ENCODE measurements around the gene MILR1. TPM values are rescaled to one million over a fixed set of nuclear protein-coding genes. Genes with fewer than 3 reads are reported as not detected.

The MILR1 gene
- total and polyA plus RNA-seq, 2 experiments from 2014 or later: 0.47 TPM

GRCh38 chr17:64509179-64509578 lies 60.3 kb downstream of the MILR1 start:
- H3K4me1 ChIP-seq (ENCODE audit: insufficient read depth): no peaks in the 10 kb centered on the region
- H3K79me2 ChIP-seq: peaks cover 66% of the 10 kb centered on the region
- no peak overlapping the region for H2AFZ ChIP-seq
- H3K9me3 ChIP-seq (ENCODE audit: low read depth): no peaks in the 10 kb centered on the region
- H3K9me2 ChIP-seq (replicated peaks; ENCODE audit: insufficient read depth): no peaks in the 10 kb centered on the region
- 92% methylated on average over 6 of the region's 6 CpGs for WGBS (ENCODE audit: low lambda C conversion rate, missing lambda C conversion rate)
- peak overlapping the region; percentile 74 for H3K4me2 ChIP-seq
- DNase-seq (ENCODE audit: low spot score): no peak
- no peak overlapping the region for H3K4me3 ChIP-seq
- H3K27me3 ChIP-seq: no peaks in the 10 kb centered on the region
- TF ChIP-seq EZH2phosphoT487 (IDR thresholded peaks at IDR 0.05; ENCODE audit: low read depth, severe bottlenecking, unreplicated experiment): no peak
- no peak for TF ChIP-seq EZH2 (IDR thresholded peaks at IDR 0.05; ENCODE audit: borderline replicate concordance)
- TF ChIP-seq, protein P1, sequence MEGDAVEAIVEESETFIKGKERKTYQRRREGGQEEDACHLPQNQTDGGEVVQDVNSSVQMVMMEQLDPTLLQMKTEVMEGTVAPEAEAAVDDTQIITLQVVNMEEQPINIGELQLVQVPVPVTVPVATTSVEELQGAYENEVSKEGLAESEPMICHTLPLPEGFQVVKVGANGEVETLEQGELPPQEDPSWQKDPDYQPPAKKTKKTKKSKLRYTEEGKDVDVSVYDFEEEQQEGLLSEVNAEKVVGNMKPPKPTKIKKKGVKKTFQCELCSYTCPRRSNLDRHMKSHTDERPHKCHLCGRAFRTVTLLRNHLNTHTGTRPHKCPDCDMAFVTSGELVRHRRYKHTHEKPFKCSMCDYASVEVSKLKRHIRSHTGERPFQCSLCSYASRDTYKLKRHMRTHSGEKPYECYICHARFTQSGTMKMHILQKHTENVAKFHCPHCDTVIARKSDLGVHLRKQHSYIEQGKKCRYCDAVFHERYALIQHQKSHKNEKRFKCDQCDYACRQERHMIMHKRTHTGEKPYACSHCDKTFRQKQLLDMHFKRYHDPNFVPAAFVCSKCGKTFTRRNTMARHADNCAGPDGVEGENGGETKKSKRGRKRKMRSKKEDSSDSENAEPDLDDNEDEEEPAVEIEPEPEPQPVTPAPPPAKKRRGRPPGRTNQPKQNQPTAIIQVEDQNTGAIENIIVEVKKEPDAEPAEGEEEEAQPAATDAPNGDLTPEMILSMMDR (IDR thresholded peaks at IDR 0.05; ENCODE audit: poor library complexity): no peak
- H4K20me1 ChIP-seq (ENCODE audit: insufficient read depth, poor library complexity, severe bottlenecking): peaks cover 50% of the 10 kb centered on the region
- peaks cover 1% of the 10 kb centered on the region for H3K36me3 ChIP-seq (replicated peaks; ENCODE audit: insufficient read depth, low read depth)
- no peak overlapping the region for H3K27ac ChIP-seq

DNA sequence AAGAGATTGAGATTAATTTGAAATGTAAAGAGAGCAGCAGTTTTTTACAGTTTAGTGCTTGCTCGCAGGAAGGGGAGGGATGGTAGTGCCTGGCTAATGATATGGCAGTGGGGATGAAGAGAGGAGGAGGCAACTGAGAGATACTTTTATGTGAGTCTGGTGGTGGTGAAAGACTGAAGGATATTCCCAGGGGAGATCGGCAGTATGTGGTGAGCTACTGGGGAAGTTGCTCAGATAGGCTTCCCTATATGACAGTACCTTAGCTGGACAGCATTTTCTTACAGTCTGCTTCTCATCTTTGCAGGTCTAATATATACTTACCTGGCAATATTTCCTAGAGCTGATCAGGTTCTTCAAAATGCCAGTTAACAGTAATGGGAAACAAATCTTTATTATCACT lies 66.5 kb downstream of the MILR1 start:
- no peaks in the 10 kb centered on the region for H3K9me3 ChIP-seq (ENCODE audit: low read depth)
- no peak overlapping the region for H3K27ac ChIP-seq
- WGBS (ENCODE audit: low lambda C conversion rate, missing lambda C conversion rate): 94% methylated on average over 2 of the region's 2 CpGs
- H3K9me2 ChIP-seq (replicated peaks; ENCODE audit: insufficient read depth): no peaks in the 10 kb centered on the region
- no peak for TF ChIP-seq EZH2phosphoT487 (IDR thresholded peaks at IDR 0.05; ENCODE audit: low read depth, severe bottlenecking, unreplicated experiment)
- TF ChIP-seq, protein P1 (IDR thresholded peaks at IDR 0.05; ENCODE audit: poor library complexity): no peak
- no peak for TF ChIP-seq EZH2 (IDR thresholded peaks at IDR 0.05; ENCODE audit: borderline replicate concordance)
- no peak overlapping the region for H2AFZ ChIP-seq
- H3K79me2 ChIP-seq: peaks cover 47% of the 10 kb centered on the region
- no peak overlapping the region for H3K4me3 ChIP-seq
- H3K27me3 ChIP-seq: no peaks in the 10 kb centered on the region
- DNase-seq (ENCODE audit: low spot score): no peak
- H4K20me1 ChIP-seq (ENCODE audit: insufficient read depth, poor library complexity, severe bottlenecking): peaks cover 16% of the 10 kb centered on the region
- H3K4me2 ChIP-seq: no peak overlapping the region
- H3K4me1 ChIP-seq (ENCODE audit: insufficient read depth): no peaks in the 10 kb centered on the region
- H3K36me3 ChIP-seq (replicated peaks; ENCODE audit: insufficient read depth, low read depth): peaks cover 10% of the 10 kb centered on the region

GRCh38 chr17:64515829-64516228 lies 66.9 kb downstream of the MILR1 start:
- Histone ChIP-seq H3K27ac (no peak overlapping the region), H3K9me3 (ENCODE audit: low read depth) (no peaks in the 10 kb centered on the region), H3K4me1 (ENCODE audit: insufficient read depth) (no peaks in the 10 kb centered on the region), H3K27me3 (no peaks in the 10 kb centered on the region), H4K20me1 (ENCODE audit: insufficient read depth, poor library complexity, severe bottlenecking) (peaks cover 14% of the 10 kb centered on the region), H3K36me3 (replicated peaks; ENCODE audit: insufficient read depth, low read depth) (peaks cover 10% of the 10 kb centered on the region), H3K79me2 (peaks cover 43% of the 10 kb centered on the region), H3K4me3 (no peak overlapping the region), H3K9me2 (replicated peaks; ENCODE audit: insufficient read depth) (no peaks in the 10 kb centered on the region), H3K4me2 (no peak overlapping the region), H2AFZ (no peak overlapping the region)
- WGBS (ENCODE audit: low lambda C conversion rate, missing lambda C conversion rate): 93% methylated on average over 1 of the region's 1 CpG
- DNase-seq (ENCODE audit: low spot score): no peak
- no peak for TF ChIP-seq EZH2phosphoT487 (IDR thresholded peaks at IDR 0.05; ENCODE audit: low read depth, severe bottlenecking, unreplicated experiment)
- TF ChIP-seq EZH2 (IDR thresholded peaks at IDR 0.05; ENCODE audit: borderline replicate concordance): no peak
- TF ChIP-seq, protein P1 (IDR thresholded peaks at IDR 0.05; ENCODE audit: poor library complexity): no peak

MicroRNA genes within 50 kb of the gene (microRNA counts, 767-probe panel; counts per million panel counts)
- microRNA hsa-miR-1273e: not detected

Small RNAs within 50 kb of the gene (microRNA-seq; reads per million reads assigned to microRNA genes)
- gene MIR1273E (not detected), gene MIR3064 (18.3 reads per million, percentile 37 among the genes with 10 or more reads in this experiment), gene MIR5047 (not detected)

Small RNAs within 50 kb of the gene (small RNA-seq; reads per million reads assigned to genes)
- gene ATP5MFP4 (not detected), gene MIR1273E (not detected)

Other genes with a start within 250 kb of the MILR1 start
- 37.4 and 37.7 TPM in 2 replicates for gene TEX2, start 185.9 kb upstream of the MILR1 start, total RNA-seq
- 22.1 and 27.9 TPM in 2 replicates for gene TEX2, start 185.9 kb upstream of the MILR1 start, polyA plus RNA-seq
- 2.8 and 8.2 TPM in 2 replicates for gene PECAM1, start 58.3 kb upstream of the MILR1 start, total RNA-seq
- 1.7 and 2.3 TPM in 2 replicates for gene PECAM1, start 58.3 kb upstream of the MILR1 start, polyA plus RNA-seq
- gene POLG2, start 47.9 kb downstream of the MILR1 start, total RNA-seq: 8.1 and 8.3 TPM in 2 replicates
- 9.7 and 18.5 TPM in 2 replicates for gene POLG2, start 47.9 kb downstream of the MILR1 start, polyA plus RNA-seq
- 786 and 790 TPM in 2 replicates for gene DDX5, start 57.2 kb downstream of the MILR1 start, total RNA-seq
- gene DDX5, start 57.2 kb downstream of the MILR1 start, polyA plus RNA-seq: 513 and 519 TPM in 2 replicates
- 38.6 and 42.8 TPM in 2 replicates for gene CEP95, start 57.9 kb downstream of the MILR1 start, total RNA-seq
- 25.8 and 29.3 TPM in 2 replicates for gene CEP95, start 57.9 kb downstream of the MILR1 start, polyA plus RNA-seq
- gene SMURF2, start 213.2 kb downstream of the MILR1 start, total RNA-seq: 26.0 and 31.3 TPM in 2 replicates
- gene SMURF2, start 213.2 kb downstream of the MILR1 start, polyA plus RNA-seq: 14.3 and 17.1 TPM in 2 replicates